DMS 273 (cell line): ENCODE measurements around the gene MUSTN1.
A peak's percentile ranks its signal among the peaks of the same experiment; 100 is the strongest.

Experiments used
- DNase-seq: peaks from one replicate; lab custom pipeline; 2025; ENCODE audit not compliant: unreplicated experiment; lab: John Stamatoyannopoulos, UW

The MUSTN1 gene

GRCh38 chr3:52836471-52836845 lies 1.6 kb upstream of the MUSTN1 start:
- no peak for DNase-seq

GRCh38 chr3:52835766-52836470 lies 1.1 kb upstream of the MUSTN1 start:
- no peak for DNase-seq

GRCh38 chr3:52833202-52833601 lies 1.6 kb downstream of the MUSTN1 start:
- DNase-seq = no peak

GRCh38 chr3:52831500-52832301 lies 3.1 kb downstream of the MUSTN1 start:
- DNase-seq = peak; percentile 89

- no peak for DNase-seq
Observed at GRCh38 chr3:52830535-52831258, 4.1 kb downstream of the MUSTN1 start, which contains the start of gene ITIH4. Gene ITIH4 (minus strand): TSS chr3:52830672. CDS start chr3:52830642, 30 bp downstream.

GRCh38 chr3:52829906-52830463 lies 4.8 kb downstream of the MUSTN1 start:
- no peak for DNase-seq

- DNase-seq = no peak
Observed at GRCh38 chr3:52829482-52829881, 5.3 kb downstream of the MUSTN1 start.

- peak; percentile 6 for DNase-seq
Observed at GRCh38 chr3:52827866-52828376, 6.9 kb downstream of the MUSTN1 start.

GRCh38 chr3:52827441-52827840 lies 7.4 kb downstream of the MUSTN1 start:
- DNase-seq = no peak

GRCh38 chr3:52824037-52824436 lies 10.8 kb downstream of the MUSTN1 start:
- DNase-seq = no peak

- DNase-seq = no peak
Observed at GRCh38 chr3:52822363-52822762, 12.5 kb downstream of the MUSTN1 start.

- DNase-seq = peak; percentile 65
Observed at GRCh38 chr3:52820736-52821135, 14.1 kb downstream of the MUSTN1 start.

- DNase-seq = peak; percentile 48
Observed at GRCh38 chr3:52819936-52820335, 14.9 kb downstream of the MUSTN1 start.

- DNase-seq = no peak
Observed at GRCh38 chr3:52817860-52818259, 17.0 kb downstream of the MUSTN1 start.

GRCh38 chr3:52817221-52817620 lies 17.6 kb downstream of the MUSTN1 start:
- no peak for DNase-seq

GRCh38 chr3:52816654-52817053 lies 18.2 kb downstream of the MUSTN1 start:
- DNase-seq = no peak

- DNase-seq = no peak
Observed at GRCh38 chr3:52816199-52816598, 18.6 kb downstream of the MUSTN1 start.

GRCh38 chr3:52813810-52814209 lies 21.0 kb downstream of the MUSTN1 start:
- DNase-seq = no peak

GRCh38 chr3:52811452-52812011 lies 23.3 kb downstream of the MUSTN1 start:
- no peak for DNase-seq

- no peak for DNase-seq
Observed at GRCh38 chr3:52810923-52811322, 23.9 kb downstream of the MUSTN1 start.
